GM12872 (cell line): ENCODE results near the gene ATP6V1E1.

Experiments
- CTCF ChIP-seq: IDR thresholded peaks from 3 replicates; pipeline ENCODE4 v1.5.1; 2011; ENCODE audit warnings: low read depth, mild to moderate bottlenecking, low read length, moderate library complexity; ENCODE audit not compliant: insufficient read depth

Gene ATP6V1E1

DNA sequence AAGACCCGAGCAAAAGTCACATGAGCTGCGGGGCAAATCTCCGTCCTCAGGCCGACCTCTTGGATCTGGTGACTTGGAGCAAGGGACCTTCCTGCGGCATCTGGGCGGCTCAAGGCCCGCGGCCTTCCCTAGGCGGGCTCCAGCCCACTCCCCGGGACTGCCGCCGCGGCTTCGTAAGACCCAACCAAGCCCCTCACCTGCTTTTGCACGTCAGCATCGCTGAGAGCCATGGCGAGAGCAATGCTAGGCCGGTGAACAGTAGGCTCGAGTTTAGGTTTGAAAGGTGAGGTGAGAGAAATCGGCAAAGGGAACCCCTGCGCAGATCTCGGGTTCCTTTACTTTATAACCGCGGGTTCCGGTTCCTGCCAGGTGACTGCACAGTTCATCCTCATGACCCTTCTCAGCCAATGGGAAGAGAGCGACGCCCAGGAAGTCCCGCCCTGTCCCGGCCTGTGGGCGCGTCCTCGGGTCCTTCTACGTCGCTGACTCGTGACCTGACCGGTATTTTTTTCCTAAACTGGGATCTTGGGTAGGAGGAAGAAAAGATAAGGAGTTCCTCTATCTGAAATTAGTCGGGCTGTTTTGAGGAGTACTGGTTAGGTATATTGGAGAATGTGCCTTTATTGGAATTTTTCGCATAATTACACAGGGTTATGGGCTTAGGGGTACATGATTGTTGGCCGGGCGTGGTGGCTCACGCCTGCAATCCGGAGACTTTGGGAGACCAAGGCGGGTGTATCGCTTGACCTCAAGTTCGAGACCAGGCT, at the start of gene ATP6V1E1:
ATP6V1E1 (minus strand) TSS at position 344 of the 767 bp plus-strand sequence; CDS start at position 230, 114 bp downstream.
- no peak for TF ChIP-seq CTCF

DNA sequence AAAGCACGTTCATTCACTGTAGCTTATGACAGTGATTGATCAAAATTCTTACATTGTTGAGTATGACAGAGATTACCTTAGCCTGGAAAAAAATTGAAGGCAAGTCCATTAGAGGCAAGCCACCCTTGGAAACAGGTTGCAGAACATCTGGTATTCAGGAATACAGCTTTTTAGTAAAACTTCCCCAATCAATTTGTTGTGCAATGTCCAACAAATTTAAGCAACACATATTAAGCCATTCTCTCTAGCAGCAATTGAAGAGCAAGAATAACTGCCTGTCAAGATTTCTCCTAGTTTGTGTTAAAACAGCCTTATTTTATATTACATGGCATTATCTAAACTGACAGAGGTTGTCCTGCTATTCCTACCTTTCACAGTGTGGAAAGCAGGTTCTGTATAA, 47.0 kb upstream of the ATP6V1E1 start:
- no peak for TF ChIP-seq CTCF

DNA sequence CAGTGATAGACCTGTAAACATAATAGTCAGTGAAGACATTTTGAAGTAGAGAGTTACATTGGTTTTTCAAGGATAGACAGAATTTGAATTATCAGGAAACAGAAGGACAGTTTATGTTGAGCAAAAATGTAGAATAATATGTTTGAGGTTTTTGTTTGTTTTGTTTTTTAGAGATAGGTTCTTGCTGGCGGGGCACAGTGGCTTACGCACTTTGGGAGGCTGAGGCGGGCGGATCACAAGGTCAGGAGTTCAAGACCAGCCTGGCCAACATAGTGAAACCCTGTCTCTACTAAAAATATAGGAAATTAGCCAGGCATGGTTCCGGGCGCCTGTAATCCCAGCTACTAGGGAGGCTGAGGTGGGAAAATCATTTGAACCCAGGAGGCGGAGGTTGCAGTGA, 45.6 kb upstream of the ATP6V1E1 start:
- TF ChIP-seq CTCF, result no peak

DNA sequence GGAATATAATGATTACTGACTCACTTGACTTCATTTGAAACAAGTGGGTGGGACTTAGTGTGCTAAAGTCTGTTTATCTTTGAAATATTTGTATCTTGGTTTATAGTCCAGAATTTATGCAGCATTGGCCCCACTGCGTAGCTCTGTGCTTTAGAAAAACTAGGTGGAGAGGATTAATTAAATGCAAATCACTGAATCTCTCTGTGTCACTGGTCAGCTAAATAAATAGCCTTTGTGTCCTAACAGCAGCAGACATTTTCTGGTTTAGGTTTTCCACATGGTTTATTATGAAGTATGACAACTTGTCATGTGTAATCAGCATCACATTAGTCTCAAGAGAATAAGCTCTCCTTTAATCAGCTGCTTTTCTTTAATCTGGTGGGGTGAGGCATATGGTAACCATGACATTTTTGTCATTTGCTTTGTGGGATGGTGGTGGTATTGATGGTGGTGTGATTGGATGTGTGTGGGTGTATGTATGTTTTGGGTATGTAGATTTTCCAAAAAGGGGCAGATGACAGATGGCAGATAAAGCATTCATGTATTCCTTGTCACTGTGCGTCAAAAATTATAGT, 44.0 kb upstream of the ATP6V1E1 start:
- TF ChIP-seq CTCF, result no peak

DNA sequence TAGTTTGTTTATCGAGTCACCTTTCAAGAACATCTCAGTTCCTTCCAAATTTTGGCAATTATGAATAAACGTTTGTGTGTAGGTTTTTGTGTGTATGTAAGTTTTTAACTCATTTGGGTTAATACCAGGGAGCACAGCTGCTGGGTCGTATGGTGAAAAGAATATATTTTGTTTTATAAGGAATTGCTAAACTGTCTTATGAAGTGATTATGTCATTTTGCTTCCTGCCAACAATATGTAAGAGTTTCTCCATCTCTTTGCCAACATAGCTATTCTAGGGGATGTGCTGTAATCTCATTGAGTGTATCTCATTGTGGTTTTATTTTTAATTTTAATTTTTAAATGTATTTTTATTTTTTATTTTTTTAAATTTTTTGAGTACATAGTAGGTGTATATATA, 37.3 kb upstream of the ATP6V1E1 start:
- TF ChIP-seq CTCF, result no peak

GRCh38 chr22:17665248-17665647, 36.7 kb upstream of the ATP6V1E1 start:
- no peak for TF ChIP-seq CTCF

- no peak for TF ChIP-seq CTCF
Observed at GRCh38 chr22:17664414-17665055, 36.0 kb upstream of the ATP6V1E1 start.
